Amygdala (tissue), 56 donors: ENCODE results near the gene MAS1L.

Experiments used
- DNase-seq, 56 donors: peaks; one replicate each; lab custom pipeline; 2025; lab: John Stamatoyannopoulos, UW

MAS1L gene

GRCh38 chr6:29510746-29511300, 23.1 kb upstream of the MAS1L start:
- DNase-seq, result no peak

DNA sequence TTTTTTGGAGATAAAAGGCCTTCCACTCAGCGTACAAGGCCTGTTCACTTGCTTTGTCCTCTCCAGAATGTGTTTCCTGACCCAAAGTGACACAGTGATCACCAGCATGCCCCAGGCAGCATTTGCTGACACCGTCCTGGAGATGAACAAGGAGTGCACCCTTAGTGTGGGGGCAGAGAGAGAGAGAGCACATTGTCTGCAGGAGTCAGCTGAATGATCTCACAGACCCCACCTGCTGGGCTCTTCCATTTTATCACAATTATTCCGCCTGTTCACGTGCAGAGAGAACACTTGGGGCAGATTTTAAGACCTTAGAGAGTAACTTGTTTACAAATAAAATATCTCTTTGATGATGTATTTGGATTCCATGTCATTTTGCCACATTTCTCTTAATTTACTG, 22.4 kb upstream of the MAS1L start:
- DNase-seq, result no peak

GRCh38 chr6:29509711-29510110, 22.0 kb upstream of the MAS1L start:
- DNase-seq, result no peak

DNA sequence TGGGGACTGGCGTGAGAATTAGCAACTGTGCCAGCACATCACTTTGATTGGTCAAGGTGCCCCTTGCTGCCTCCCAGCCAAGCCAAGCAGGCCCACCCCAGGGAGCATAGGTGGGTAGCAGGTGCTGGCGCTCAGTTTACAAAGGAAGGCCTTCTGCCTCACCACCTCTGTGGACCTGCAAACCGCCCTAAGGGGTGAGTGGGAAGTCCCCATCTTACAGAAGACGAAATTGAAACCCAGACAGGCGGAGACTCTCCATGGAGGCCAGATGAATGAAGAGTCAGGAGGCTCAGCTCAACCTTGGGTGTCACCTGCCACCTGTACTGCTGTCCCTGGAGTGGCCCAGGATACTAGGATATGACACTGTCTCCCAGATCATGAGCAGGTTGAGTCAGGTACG, 21.5 kb upstream of the MAS1L start:
- no peak for DNase-seq

DNA sequence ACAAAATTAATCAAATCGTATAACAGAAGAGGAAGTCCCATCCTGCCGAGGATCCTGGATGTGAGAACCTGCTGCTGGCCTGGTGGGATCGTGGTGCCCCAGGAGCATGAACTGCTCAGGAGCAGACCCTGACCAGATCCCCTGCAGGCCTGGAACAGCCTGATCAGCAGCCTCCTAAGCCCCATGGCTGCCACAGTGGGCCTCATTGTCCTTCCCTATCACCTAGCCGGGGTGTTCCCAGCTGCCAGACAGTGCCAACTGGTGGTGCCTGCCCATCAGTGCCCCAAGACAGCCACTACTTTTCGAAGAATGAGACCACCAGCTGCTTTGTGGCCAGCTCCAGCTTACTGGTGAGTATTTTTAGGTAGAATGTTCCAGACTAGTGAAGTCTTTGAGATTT, 19.6 kb upstream of the MAS1L start:
- DNase-seq, result no peak

DNA sequence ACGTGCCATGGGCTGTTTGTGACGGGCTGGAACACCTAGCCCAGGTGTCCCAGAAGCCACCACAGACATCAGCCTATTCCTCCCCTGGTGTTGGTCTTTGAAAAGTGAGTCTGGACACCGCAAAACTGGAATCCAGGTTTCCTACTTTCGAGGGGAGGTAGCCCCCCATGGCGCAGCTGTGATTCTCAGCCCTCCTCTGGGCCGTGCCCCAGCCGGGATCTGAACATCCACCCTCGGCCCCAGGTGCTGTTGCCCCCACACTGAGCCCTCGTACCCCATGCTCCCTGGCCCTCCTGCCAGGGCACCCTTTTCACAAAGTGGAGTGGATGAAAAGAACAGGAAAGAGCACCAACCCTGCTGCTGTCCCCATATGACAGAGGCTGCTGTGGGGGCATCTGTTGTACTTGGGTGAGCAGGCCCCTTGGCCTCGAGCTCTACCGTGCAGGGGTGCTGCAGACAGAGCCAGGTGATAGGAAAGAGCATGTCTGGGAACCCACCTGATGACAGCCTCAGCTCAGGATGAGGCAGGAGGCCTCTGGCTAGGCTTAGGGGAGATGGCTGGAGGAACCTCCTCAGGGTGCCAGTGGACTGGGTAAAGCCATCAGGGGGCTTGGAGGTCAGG, 18.8 kb upstream of the MAS1L start:
- DNase-seq, result no peak

DNA sequence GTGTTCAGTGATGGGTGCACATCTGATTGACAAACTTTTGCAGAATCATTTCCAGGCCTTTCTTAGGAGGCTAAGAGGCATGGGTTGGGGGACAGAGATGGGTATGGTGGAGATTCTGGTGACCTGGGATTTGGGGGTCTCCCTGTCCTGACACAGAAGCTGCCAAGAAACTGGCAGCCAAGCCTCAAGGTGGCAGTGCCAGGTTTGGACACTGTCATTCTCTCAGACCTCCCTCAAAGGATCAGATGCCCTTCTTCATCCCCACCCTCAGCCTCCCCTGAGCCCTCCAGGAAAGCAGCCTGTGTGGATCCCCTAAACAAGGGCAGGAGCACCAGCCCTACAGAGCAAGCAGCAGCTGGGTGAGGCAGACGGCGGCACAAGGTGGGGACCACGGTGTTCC, 18.1 kb upstream of the MAS1L start:
- DNase-seq, result no peak

DNA sequence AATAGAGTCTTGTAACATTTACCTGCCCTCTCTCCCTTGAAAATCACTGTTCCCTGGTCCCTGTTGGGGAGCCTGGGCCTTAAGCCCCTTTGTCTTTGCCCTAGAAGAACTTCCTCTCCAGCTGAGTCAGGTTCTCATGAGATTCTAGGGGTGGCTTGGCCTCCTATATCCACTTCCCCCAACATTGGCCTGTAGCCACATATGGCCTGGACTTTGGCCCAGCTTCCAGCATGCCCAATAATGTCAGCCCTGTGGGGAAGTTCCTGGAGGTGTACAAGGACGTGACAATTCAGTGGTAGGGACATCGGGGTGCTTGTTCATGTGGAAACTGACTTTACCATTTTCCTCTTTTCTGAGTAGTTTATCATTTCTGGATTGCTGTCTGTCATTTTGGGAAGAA, 17.2 kb upstream of the MAS1L start:
- no peak for DNase-seq

GRCh38 chr6:29502597-29502996, 14.8 kb upstream of the MAS1L start:
- no peak for DNase-seq

- no peak for DNase-seq
Measured at GRCh38 chr6:29502181-29502580, 14.4 kb upstream of the MAS1L start.

DNA sequence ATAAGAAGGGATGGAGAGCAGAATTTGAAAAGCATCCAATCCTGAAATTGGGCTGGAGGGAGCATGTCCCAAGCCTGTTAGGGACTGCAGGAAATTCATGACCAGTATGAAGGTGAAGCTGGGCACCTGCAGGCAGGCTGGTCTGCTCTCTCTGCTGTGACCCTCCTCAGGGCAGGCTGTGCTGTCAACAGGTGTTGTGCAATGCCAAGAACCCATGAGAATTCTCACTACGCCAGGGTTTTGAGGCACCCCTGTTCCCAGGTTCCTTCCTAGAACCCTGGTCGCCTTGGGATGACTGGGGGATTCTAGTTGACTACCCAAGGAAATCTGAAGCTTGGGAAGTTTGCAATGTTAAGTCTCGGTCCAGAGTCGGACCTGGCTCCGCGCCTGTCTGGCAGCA, 13.3 kb upstream of the MAS1L start:
- DNase-seq, result no peak

DNA sequence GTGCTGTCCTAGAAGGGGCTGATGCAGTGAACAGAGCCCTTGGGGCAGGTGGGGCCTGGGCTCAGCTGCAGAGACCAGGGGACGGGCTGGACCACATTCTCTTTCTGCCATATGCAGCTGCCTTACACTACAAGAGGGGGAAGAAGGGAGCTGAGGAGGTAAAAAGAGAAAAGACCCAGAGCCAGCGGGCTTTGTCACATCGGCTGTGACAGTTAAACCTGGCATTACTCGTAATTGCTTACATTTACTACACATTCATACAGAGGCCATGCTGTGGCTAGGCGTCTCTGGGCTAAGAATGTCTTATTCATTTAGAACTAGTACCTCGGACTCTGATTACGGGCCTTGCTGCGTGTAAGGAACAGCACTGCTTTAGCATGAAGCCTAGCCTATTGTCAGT, 12.8 kb upstream of the MAS1L start:
- no peak for DNase-seq

- DNase-seq, result no peak
Measured at GRCh38 chr6:29499704-29500103, 11.9 kb upstream of the MAS1L start.

- no peak for DNase-seq
Measured at GRCh38 chr6:29496961-29497360, 9.2 kb upstream of the MAS1L start.

GRCh38 chr6:29495571-29495970, 7.8 kb upstream of the MAS1L start:
- no peak for DNase-seq

DNA sequence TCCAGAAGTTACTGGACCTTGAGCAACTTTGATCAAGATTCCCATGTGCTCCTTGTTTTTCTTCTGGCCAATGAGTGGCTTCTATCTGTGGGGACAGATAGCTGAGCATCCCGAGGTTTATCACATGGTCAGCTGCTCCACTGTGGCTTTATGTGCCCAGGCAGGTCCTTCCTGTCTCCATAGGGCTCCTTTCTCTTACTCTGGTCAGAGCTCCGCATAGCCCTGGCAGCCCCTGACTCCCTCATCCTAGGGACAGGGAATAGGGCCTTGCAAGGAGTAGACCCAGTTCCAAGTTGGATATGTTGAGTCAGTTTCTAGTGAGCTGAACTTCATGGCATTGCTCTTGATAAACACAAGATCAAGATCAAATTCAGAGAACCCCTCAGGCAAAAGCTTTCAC, 6.4 kb upstream of the MAS1L start:
- DNase-seq, result no peak

DNA sequence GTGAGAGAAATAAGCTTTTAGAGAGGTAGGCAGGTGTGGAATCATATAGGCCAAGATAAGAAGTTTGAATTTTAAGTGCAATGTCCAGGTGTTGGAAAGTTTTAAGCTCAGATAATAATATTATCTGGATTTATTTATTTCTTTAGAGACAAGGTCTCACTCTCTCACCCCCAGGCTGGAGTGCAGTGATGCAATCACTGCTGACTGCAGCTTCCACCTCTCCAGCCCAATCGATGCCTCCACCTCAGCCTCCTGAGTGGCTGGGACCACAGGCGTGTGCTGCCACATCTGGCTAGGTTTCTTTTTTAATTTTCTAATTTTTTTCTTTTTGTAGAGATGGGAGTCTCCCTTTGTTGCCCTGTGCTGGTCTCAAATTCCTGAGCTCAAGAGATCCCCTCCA, 5.5 kb upstream of the MAS1L start:
- no peak for DNase-seq

- no peak for DNase-seq
Measured at GRCh38 chr6:29491574-29491973, 3.8 kb upstream of the MAS1L start.

DNA sequence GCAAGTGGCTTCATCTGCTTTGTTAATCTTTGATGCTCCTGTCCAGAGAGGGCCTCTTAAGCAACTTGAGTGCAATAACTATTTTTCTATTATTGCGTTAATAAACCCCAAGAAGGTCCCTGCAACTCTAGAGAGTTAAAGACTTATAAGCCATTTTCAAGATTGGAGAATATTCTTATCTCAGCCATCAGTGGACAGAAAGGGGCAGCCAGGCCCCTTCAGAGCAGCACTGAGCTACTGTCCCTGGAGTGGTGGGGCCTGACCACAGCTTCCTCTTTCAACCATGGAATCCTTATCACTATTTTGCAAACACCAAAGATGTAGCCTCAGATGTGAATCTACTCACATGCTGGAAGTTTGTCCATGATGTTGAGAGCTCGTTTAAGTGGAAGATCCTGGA, 2.8 kb upstream of the MAS1L start:
- DNase-seq, result no peak

GRCh38 chr6:29490055-29490454, 2.3 kb upstream of the MAS1L start:
- DNase-seq, result no peak

GRCh38 chr6:29489286-29489685, 1.5 kb upstream of the MAS1L start:
- no peak for DNase-seq

- no peak for DNase-seq
Measured at GRCh38 chr6:29488874-29489273, 1.1 kb upstream of the MAS1L start.

- no peak for DNase-seq
Measured at GRCh38 chr6:29487131-29487530, 625 bp downstream of the MAS1L start.
